GM13976 (cell line): ENCODE measurements around the gene ALPK3.

Experiments used
- DNase-seq: peaks from one replicate; pipeline ENCODE4 v3.0.0; 2012; ENCODE audit warnings: low spot score
- in situ Hi-C: fragments of 300-500 bp; cut with MboI; formaldehyde crosslinking; loops from one replicate; pipeline ENCODE4 v1.12.0; 2022; ENCODE audit warnings: low sequenced_read_pairs, mixed read lengths, inconsistent platforms; ENCODE audit not compliant: unreplicated experiment
- TF ChIP-seq, protein P1 (sequence below): IDR thresholded peaks from 2 replicates; pipeline ENCODE4 v1.5.1; 2012; ENCODE audit warnings: borderline replicate concordance, mild to moderate bottlenecking; ENCODE audit not compliant: insufficient read depth; ENCODE audit errors: extremely low read depth, missing control alignments, control extremely low read depth

ALPK3 gene

DNA sequence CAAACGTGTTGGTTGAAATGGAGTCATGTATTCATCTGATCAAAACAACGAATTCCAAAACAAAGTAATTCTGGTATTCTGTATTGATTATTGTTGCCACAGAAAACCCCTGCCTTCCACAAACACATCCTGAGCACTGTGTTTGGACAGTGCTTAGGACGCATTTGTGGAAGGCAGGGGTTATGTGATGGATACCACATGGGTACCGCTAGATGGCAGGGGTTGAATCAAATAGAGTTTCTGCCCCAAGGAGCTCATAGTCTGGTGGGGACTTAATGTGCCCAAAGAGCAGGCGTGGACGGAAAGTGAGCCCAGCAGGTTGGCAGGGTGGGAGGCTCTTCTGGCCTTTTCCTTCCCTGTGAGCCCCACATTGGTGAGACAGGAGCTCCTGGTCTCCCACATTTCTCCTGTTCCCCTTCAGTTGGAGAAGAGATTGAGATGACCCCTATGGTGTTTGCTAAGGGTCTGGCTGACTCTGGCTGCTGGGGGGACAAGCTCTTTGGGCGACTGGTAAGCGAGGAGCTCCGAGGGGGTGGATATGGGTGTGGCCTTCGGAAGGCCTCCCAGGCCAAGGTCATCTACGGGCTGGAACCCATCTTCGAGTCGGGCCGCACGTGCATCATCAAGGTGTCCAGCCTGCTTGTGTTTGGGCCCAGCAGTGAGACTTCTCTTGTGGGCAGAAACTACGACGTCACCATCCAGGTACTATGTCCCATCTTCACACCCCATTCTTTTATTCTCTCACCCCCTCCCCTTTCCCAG, 45.2 kb downstream of the ALPK3 start:
- in situ Hi-C loops: no loop called here
- no peak for DNase-seq
- TF ChIP-seq, protein P1, sequence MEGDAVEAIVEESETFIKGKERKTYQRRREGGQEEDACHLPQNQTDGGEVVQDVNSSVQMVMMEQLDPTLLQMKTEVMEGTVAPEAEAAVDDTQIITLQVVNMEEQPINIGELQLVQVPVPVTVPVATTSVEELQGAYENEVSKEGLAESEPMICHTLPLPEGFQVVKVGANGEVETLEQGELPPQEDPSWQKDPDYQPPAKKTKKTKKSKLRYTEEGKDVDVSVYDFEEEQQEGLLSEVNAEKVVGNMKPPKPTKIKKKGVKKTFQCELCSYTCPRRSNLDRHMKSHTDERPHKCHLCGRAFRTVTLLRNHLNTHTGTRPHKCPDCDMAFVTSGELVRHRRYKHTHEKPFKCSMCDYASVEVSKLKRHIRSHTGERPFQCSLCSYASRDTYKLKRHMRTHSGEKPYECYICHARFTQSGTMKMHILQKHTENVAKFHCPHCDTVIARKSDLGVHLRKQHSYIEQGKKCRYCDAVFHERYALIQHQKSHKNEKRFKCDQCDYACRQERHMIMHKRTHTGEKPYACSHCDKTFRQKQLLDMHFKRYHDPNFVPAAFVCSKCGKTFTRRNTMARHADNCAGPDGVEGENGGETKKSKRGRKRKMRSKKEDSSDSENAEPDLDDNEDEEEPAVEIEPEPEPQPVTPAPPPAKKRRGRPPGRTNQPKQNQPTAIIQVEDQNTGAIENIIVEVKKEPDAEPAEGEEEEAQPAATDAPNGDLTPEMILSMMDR: no peak

- in situ Hi-C loops: no loop called here
- DNase-seq: no peak
- TF ChIP-seq, protein P1: no peak
Measured at GRCh38 chr15:84863565-84864443, 46.6 kb downstream of the ALPK3 start.

DNA sequence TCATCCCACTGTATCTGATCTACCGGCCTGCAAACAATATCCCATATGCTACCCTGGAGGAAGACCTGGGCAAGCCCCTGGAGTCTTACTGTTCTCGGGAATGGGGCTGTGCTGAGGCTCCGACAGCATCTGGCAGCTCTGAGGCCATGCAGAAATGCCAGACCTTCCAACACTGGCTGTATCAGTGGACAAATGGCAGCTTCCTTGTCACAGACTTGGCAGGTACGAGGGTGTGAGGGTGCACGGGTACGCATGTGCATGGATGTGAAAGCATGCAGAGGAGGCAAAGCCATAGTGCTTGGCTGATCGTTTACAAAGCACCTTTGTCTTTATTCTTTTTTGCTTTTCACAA, 47.3 kb downstream of the ALPK3 start:
- TF ChIP-seq, protein P1: no peak
- DNase-seq: no peak
- in situ Hi-C loops: no loop called here

DNA sequence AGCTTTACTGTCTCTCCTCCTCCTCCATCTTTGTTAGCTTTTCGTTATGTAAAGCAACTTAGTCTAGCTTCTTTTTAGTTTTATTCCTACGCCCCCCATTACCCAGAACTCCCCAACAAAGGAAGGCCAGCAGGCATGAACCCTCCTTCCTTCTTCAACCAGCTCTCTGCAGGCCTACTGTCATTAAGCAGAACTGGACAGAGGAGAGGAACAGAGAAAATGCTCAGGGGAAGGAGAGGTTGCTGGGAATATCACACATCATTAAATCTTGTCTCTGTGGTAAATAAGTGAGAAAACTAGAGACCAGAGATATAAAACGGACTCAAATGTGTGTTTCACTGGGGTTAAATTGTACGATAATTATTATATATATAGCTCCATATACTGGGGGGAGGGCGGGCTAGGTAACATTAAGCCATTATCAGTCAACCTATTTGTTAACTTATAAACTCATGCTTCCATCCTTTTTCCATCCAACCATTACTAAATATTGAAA, 48.0 kb downstream of the ALPK3 start:
- TF ChIP-seq, protein P1: no peak
- in situ Hi-C loops: no loop called here
- DNase-seq: no peak

GRCh38 chr15:84868037-84868880, 51.1 kb downstream of the ALPK3 start:
- TF ChIP-seq, protein P1: no peak
- in situ Hi-C loops: no loop called here
- DNase-seq: no peak

DNA sequence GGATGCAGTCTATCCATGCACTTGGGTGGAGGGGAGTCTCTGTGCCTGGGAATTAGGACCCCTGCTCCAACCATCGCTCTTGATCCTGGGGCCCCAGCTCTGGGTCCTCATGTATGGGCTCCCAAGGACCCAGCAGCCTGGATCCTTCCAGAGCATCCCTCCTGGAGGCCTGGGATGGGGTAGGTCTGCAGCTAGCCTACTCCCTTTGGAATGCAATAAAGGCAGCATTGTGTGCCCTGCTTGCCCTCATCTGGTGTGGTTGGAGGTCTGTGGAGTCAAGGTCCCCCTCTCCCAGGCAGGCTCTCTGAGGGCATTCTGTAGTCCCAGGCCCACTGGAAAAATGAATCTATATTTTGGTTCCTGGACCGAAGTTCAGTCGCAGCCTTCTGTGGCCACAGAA, 52.4 kb downstream of the ALPK3 start:
- TF ChIP-seq, protein P1: no peak
- in situ Hi-C loops: no loop called here
- DNase-seq: no peak
